NT2/D1 (cell line): Measurements from ENCODE around the gene MED26.

Experiments
- DNase-seq: peaks from one replicate; pipeline ENCODE4 v3.0.0-alpha.2; 2011; ENCODE audit warnings: low read depth, low spot score
- H3K27me3 ChIP-seq: 2 replicates; pipeline ENCODE4 v1.6.0; 2011; ENCODE audit warnings: mild to moderate bottlenecking; ENCODE audit not compliant: insufficient read length, insufficient read depth
- H3K36me3 ChIP-seq: 2 replicates; pipeline ENCODE4 v1.6.1; 2011; ENCODE audit warnings: mild to moderate bottlenecking, low read length, mixed read lengths; ENCODE audit not compliant: insufficient read depth, insufficient read length
- H3K4me1 ChIP-seq: 2 replicates; pipeline ENCODE4 v1.5.1; 2011; ENCODE audit not compliant: insufficient read depth, insufficient read length
- H3K4me3 ChIP-seq: 2 replicates; pipeline ENCODE4 v1.5.1; 2011; ENCODE audit warnings: low read depth; ENCODE audit not compliant: insufficient read length
- H3K9ac ChIP-seq: 2 replicates; pipeline ENCODE4 v1.6.0; 2011; ENCODE audit warnings: low read depth; ENCODE audit not compliant: insufficient read length
- H3K9me3 ChIP-seq: 2 replicates; pipeline ENCODE4 v1.5.1; 2011; ENCODE audit warnings: mild to moderate bottlenecking, low read length; ENCODE audit not compliant: insufficient read depth
- SUZ12 ChIP-seq: IDR thresholded peaks from 2 replicates; pipeline ENCODE4 v1.6.1; 2011; ENCODE audit not compliant: insufficient read length, insufficient read depth; ENCODE audit errors: extremely low read depth
- YY1 ChIP-seq: IDR thresholded peaks from 2 replicates; pipeline ENCODE4 v1.6.1; 2011; ENCODE audit not compliant: insufficient read length, insufficient read depth
- ZNF274 ChIP-seq: IDR thresholded peaks from 2 replicates; pipeline ENCODE4 v1.6.1; 2011; ENCODE audit warnings: mild to moderate bottlenecking, low read depth, low read length

The MED26 gene

DNA sequence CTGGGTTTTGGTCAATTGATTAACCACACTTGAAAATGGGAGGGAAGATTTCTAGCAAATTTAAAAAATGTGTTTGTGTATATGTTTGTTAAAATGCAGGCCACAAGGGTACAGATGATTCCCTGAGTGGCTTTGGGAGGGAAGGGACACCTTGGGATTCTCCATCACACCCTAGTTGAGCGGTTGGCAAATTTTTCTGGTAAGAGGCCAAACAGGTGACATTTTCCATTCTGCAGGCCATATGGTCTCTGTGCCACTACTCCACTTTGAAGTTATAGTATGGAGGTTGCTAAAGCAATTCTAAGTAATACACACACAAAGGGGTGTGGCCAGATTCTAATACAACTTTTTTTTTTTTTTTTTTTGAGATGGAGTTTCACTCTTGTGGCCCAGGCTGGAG, 12.9 kb upstream of the MED26 start:
- no peak for DNase-seq
- Histone ChIP-seq H3K4me3 (no peak overlapping the region), H3K9me3 (no peaks in the 10 kb centered on the region), H3K9ac (no peak overlapping the region), H3K27me3 (no peaks in the 10 kb centered on the region), H3K36me3 (peaks cover 74% of the 10 kb centered on the region), H3K4me1 (peaks cover 2% of the 10 kb centered on the region)
- TF ChIP-seq ZNF274 (no peak), YY1 (no peak), SUZ12 (no peak)

DNA sequence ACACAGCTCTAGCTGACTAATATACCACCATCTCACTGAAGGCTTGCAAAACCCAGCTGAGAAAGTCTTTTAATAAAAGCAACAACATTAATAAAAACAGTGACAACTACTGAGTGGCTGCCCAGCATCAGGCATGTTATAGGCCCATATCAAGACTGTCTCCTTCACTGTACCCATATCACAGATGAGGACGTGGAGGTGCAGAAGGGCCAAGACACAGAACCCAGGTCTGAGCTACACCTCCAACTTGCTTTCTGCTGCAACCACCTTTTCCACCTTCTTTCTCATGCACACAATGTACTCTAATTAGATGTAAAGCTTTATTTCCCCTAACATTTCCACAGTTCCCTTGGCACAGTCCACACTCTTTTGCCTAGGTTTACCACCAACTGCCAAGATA, 10.7 kb upstream of the MED26 start:
- H3K36me3 ChIP-seq: peaks cover 69% of the 10 kb centered on the region

DNA sequence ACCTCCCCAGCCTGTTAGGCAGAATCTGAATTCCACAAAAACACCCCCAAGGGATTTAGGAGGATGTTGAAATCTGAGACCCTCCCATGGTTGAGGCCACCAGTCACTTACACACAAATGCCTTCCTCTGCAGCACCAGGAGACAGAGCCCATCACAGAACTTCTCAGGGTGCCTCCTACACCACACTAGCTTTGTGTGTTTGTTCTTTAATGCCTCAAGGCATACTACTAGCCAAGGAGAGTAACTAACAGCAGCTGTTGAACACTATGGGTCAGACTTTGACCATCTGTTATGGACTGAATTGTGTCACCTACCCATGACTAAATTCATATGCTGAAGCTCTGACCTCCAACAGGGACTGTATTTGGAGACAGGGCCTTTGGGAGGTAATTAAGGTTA, 9.5 kb upstream of the MED26 start:
- H3K4me3 ChIP-seq: no peak overlapping the region
- TF ChIP-seq ZNF274: no peak
- TF ChIP-seq SUZ12: no peak
- TF ChIP-seq YY1: no peak
- H3K9me3 ChIP-seq: no peaks in the 10 kb centered on the region
- H3K4me1 ChIP-seq: peaks cover 2% of the 10 kb centered on the region
- peaks cover 68% of the 10 kb centered on the region for H3K36me3 ChIP-seq
- no peak overlapping the region for H3K9ac ChIP-seq
- DNase-seq: no peak
- H3K27me3 ChIP-seq: no peaks in the 10 kb centered on the region

More for the DNA sequence above, 10.7 kb upstream of the MED26 start:
- H3K9ac ChIP-seq: no peak overlapping the region
- no peak overlapping the region for H3K4me3 ChIP-seq
- H3K4me1 ChIP-seq: peaks cover 2% of the 10 kb centered on the region
- H3K9me3 ChIP-seq: no peaks in the 10 kb centered on the region
- TF ChIP-seq YY1 (no peak), ZNF274 (no peak), SUZ12 (no peak)
- no peak for DNase-seq
- H3K27me3 ChIP-seq: no peaks in the 10 kb centered on the region

DNA sequence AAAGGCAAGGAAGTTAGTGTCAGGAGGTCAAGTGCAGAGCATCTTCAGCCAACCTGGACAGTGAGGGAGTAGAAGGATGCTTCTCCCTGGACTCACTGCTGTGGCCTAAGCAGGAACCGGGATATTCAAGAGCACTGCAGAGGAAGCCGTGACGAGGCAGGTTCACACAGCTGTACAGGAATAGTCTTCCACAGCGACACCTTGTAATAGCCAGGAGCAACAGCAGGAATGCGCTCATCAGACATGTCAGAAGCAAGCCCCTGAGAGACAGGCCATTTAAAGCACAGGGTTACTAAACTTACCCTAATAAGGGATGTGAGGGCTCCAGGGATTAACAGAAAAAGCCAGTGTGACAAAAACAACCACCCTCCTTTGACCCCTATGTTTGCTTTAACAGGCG, 3.5 kb upstream of the MED26 start:
- H3K36me3 ChIP-seq: peaks cover 49% of the 10 kb centered on the region
- H3K9me3 ChIP-seq: no peaks in the 10 kb centered on the region
- H3K4me1 ChIP-seq: no peaks in the 10 kb centered on the region
- H3K4me3 ChIP-seq: no peak overlapping the region
- no peaks in the 10 kb centered on the region for H3K27me3 ChIP-seq
- DNase-seq: no peak
- TF ChIP-seq YY1 (no peak), ZNF274 (no peak), SUZ12 (no peak)
- no peak overlapping the region for H3K9ac ChIP-seq

DNA sequence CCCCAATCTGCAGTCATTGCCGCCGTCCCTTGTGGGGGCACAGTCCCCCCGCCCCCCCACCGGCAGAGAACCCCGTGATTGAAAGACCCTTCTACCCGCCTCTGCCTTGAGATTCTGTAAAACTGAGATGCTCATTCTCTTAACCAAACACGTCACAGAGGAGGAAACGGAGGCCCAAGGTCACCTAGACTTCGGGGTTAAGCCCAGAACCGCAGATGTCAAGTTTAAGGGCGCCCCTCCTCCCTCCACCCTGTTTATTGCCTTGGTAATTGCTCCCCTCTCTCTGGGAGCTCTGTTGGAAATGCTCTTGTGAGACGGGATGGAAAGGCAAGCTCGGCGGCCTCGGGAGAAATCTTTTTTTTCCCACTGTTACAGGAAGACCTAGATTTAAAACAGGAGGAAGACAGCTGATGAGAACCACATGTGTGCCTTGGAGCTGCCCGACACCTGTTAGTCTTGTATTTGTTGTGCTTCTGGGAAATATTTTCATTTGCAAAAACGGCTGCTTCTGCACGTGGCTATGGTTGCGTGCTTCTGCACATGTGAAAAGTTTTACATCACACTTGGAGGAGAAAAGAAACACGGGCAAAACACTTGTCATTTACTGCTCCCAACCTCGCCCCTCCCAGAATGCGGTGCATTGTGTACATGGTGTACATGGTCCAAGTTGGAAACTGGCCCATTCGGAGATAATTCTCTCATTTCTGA, 1.1 kb upstream of the MED26 start:
- peaks cover 3% of the 10 kb centered on the region for H3K4me1 ChIP-seq
- peak overlapping the region; percentile 92 for H3K4me3 ChIP-seq
- H3K9ac ChIP-seq: peak overlapping the region; percentile 98
- no peak for DNase-seq
- no peak for TF ChIP-seq ZNF274
- TF ChIP-seq YY1: no peak
- TF ChIP-seq SUZ12: no peak
- H3K27me3 ChIP-seq: no peaks in the 10 kb centered on the region
- no peaks in the 10 kb centered on the region for H3K9me3 ChIP-seq
- peaks cover 46% of the 10 kb centered on the region for H3K36me3 ChIP-seq

DNA sequence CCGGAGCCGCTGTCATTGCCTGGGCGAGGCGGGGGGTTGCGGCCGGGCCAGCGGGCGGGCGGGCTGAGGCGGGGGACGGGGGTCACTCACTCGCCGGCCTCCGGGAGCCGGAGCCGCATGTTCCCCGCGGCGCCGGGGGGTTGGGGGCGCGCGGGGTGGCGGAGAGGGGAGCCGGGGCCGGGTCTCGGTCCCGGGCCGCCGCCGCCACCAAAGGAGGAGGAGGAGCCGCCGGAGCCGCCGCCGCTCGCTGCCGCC, 149 bp downstream of the MED26 start:
- H3K4me3 ChIP-seq: peak overlapping the region; percentile 92
- no peak for TF ChIP-seq ZNF274
- H3K9me3 ChIP-seq: no peaks in the 10 kb centered on the region
- no peak for DNase-seq
- H3K9ac ChIP-seq: peak overlapping the region; percentile 98
- peaks cover 3% of the 10 kb centered on the region for H3K4me1 ChIP-seq
- peaks cover 48% of the 10 kb centered on the region for H3K36me3 ChIP-seq
- no peaks in the 10 kb centered on the region for H3K27me3 ChIP-seq

DNA sequence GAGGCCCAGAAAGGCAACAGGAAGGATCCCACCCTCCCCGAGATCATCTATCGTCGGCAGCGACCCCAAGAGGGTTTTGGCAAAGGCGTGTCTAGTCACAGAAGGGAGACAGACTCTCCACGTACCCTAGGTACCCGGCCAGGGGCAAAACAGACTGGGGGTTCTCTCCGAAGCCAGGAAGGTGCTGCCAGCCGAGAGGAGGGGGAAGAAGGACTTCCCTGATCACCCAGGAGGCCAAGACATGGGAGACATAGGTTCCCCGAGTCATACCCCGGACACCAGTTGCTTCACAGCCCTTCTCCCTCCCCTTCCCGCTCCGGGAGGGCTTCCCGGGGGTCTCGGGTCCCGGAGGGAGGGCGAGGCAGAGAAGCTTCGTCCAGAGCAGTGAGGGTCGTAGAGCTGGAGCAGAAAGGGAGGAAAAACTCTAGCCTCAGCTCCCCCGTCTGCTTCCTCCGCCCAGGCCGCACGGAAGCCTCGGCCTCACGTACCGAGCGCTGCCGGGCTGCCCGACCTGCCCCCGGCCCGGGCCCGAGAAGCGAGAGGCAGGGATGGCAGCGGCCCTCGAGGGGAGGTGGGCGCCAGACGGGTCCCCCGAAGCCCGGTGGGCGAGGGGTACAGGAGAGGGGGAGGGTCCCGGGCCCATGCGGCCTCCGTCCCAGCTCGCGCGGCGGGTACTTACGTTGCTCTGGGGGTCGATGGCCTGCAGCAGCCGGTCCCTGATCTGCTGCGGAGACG, 644 bp downstream of the MED26 start:
- no peak for DNase-seq
- Histone ChIP-seq H3K9me3 (no peaks in the 10 kb centered on the region), H3K9ac (peak overlapping the region; percentile 98), H3K4me3 (peak overlapping the region; percentile 92), H3K4me1 (peaks cover 3% of the 10 kb centered on the region), H3K27me3 (no peaks in the 10 kb centered on the region), H3K36me3 (peaks cover 49% of the 10 kb centered on the region)
- TF ChIP-seq SUZ12: no peak
- no peak for TF ChIP-seq YY1
- no peak for TF ChIP-seq ZNF274
